Right renal cortex interstitium (tissue), 3 donors: Measurements from ENCODE around the gene ZBP1. TPM values are rescaled to one million over a fixed set of nuclear protein-coding genes. Genes with fewer than 3 reads are reported as not detected.

ENCODE experiments used
- DNase-seq, 3 donors: peaks; one replicate each; pipeline ENCODE4 v3.0.0-alpha.2; 2013; ENCODE audit warnings: low read depth in 3 of 3, low spot score in 2 of 3
- polyA plus RNA-seq, 3 donors: library from polyadenylated mRNA; unstranded; fragments of 120-200 nt; gene quantifications; one replicate each; pipeline ENCODE4 v1.2.1, GENCODE V29; 2013; ENCODE audit not compliant: insufficient read length in 3 of 3

Gene ZBP1
- polyA plus RNA-seq, 3 donors: 0.06 to 0.21 TPM; not detected in 1

GRCh38 chr20:57658833-57659516 lies 38.7 kb upstream of the ZBP1 start:
- no peak for DNase-seq

DNA sequence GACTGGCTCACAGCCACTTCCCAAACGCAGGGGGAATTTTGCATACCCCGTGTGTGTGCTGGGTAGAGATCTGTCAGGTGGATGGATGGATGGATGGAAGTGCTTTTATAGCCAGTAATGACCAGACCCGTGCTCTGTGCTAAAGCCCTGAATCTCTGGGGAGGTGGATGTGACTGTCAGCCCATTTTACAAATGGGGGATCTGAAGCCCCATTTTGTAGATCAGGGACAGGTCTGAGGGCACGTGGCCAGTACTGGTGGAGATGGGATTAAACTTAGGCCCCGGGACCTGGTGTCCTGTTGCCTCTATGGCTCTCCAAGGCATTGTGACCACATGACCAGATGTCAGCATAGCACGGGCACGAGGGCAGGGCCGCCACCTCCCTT lies 38.2 kb upstream of the ZBP1 start:
- no peak for DNase-seq

- no peak for DNase-seq
These were observed 37.6 kb upstream of the ZBP1 start for GRCh38 chr20:57657535-57658446.

- no peak for DNase-seq
These were observed 36.8 kb upstream of the ZBP1 start for GRCh38 chr20:57656821-57657534.

- no peak for DNase-seq
These were observed 36.1 kb upstream of the ZBP1 start for GRCh38 chr20:57656252-57656820.

- DNase-seq: no peak
These were observed 35.6 kb upstream of the ZBP1 start for GRCh38 chr20:57655809-57656155.

- no peak for DNase-seq
These were observed 35.0 kb upstream of the ZBP1 start for GRCh38 chr20:57654998-57655808.

DNA sequence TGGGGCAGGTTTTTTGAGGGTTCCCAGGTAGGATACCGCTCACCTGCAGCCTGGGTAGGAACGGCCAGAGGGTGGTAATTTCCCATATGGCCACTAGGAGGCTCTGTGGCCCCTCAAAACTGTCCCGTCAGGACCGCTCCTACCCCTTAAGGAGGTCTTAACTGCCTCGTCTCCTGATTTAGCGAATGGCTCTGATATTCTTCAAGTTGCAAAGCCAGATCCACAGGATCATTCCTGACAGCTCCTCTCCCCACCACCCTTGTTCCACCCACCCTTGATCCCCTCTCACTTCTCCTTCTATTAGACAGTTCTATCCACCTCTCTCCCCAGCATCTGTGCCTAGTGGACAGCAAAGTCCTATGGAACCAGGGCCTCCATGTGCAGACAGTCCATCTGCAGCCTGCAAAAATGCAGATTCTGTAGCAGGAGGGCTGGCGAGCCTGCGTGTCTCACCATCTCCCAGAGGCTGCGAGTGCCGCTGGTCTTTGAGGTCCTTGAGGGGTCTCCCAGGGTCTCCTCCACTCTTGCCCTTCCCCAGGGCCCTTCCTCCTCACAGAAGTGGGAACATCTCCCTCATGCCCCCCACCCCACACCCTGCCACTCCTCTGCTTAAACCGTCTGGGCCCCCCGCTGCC lies 34.3 kb upstream of the ZBP1 start:
- peak; percentile 39 to 67 (median 44) for DNase-seq

GRCh38 chr20:57653910-57654309 lies 33.7 kb upstream of the ZBP1 start:
- DNase-seq: no peak

- DNase-seq: no peak
These were observed 33.3 kb upstream of the ZBP1 start for GRCh38 chr20:57653546-57653900.

- no peak for DNase-seq
These were observed 32.6 kb upstream of the ZBP1 start for GRCh38 chr20:57652606-57653545.

DNA sequence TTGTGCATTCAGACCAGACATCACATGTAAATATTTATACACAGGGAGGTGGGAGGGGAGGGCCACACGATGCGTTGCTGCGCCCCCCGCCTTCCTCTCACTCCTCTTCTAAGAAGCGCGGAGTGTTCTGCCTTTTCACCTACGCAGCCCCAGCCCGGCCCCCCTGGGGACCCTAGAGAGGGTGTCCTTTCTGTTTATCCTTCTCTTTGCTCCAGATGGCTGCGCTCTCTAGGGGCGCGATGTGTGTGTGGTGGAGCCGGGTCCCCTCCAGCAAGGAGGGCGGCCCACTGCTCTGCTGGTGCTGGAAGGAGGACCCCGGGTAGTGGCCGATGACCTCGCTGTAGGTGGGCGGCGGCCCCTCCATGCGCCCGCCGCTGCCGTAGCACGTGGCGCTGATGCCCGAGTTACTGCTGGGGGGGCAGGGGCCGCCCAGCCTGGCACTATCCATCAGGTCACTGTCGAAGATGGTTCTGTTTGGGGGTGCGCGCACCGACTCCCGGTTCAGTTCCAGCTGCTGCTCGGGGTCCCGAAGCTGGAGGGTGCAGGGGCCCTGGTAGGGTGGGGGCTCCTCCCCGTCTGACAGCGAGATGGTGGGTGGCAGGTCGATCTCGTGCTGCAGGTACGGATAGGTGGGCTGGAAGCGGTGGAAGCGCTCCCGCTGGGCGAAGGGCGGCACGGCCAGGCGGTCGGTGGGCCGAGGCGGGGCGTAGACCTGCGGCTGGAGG lies 31.8 kb upstream of the ZBP1 start:
- DNase-seq: no peak

GRCh38 chr20:57650756-57651483 lies 30.7 kb upstream of the ZBP1 start:
- DNase-seq: no peak

GRCh38 chr20:57650266-57650665 lies 30.0 kb upstream of the ZBP1 start:
- no peak for DNase-seq

GRCh38 chr20:57649617-57650015 lies 29.4 kb upstream of the ZBP1 start:
- no peak for DNase-seq

GRCh38 chr20:57648878-57649616 lies 28.8 kb upstream of the ZBP1 start:
- no peak for DNase-seq
